Measurements from ENCODE around the gene PRR33.

PRR33 gene

DNA sequence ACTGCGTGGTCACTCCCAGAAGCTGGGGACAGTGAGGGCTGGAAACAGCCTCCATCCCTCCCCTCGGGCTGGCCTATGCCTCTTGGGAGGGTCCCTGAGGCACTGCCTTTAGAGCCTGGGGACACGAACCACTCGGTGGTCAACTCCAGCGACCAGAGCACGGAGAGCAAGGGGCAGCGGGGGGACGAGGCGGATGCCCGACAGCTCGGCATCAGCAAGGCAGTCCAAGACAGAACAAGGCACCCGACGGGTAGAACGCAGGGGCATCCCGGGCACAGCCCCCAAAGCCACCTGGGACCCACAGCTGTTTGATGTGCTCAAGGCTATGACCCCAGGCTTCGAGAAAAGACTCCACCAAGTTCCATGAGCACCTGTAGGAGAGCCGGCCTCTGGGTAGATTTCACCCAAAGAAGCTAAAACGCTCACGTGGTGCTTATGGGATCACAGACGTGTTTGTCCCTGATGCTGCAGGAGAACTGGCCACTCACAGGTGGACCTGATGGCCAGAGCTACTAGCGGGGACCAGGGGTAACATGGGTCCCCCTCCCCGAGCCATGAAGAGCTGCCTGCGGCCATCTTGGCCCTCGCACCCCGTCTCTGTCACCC is 39.3 kb downstream of the PRR33 start:
- H3K4me3 ChIP-seq (ENCODE audit: low read depth, low read length) = no peak overlapping the region
- TF ChIP-seq, protein P1, sequence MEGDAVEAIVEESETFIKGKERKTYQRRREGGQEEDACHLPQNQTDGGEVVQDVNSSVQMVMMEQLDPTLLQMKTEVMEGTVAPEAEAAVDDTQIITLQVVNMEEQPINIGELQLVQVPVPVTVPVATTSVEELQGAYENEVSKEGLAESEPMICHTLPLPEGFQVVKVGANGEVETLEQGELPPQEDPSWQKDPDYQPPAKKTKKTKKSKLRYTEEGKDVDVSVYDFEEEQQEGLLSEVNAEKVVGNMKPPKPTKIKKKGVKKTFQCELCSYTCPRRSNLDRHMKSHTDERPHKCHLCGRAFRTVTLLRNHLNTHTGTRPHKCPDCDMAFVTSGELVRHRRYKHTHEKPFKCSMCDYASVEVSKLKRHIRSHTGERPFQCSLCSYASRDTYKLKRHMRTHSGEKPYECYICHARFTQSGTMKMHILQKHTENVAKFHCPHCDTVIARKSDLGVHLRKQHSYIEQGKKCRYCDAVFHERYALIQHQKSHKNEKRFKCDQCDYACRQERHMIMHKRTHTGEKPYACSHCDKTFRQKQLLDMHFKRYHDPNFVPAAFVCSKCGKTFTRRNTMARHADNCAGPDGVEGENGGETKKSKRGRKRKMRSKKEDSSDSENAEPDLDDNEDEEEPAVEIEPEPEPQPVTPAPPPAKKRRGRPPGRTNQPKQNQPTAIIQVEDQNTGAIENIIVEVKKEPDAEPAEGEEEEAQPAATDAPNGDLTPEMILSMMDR (conservative IDR thresholded peaks at IDR 0.05; ENCODE audit: low read depth, low read length) = no peak
- no peak for DNase-seq (ENCODE audit: low read depth)

DNA sequence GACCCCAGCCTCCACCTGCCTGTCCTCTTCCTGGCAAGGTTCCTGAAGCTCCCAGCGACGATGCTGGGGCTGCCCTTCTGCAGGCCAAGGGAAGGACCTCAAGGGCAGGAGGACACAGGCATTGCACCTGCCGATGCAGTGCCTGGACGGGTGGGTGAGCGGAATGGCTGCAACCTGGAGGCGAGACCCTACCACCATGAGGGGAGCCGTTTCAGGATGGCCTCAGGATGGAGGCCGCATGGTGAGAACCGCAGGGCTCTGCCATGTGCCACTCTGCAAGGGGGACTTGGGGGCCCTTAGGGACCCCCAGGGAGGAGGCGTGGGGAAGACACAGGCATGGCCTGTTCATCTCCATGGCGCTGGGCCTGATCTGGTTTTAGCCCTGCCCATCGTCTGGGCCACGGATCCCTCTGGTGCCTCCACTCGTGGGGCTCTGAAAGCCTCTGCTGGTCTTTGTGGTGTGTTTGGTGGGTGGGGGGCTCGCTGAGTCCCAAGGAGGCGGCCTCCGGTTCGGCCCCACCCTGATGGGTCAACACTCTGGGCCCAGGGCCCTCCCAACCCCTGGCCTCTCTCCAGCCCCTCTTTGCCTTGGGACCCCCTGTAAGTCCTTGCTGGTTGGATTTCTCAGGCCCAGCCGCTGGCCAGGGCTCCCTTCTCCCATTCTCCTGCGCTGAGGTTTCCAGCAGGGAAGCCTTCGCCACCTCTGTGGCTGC is 40.1 kb downstream of the PRR33 start:
- H3K4me3 ChIP-seq (ENCODE audit: low read depth, low read length) = no peak overlapping the region
- DNase-seq (ENCODE audit: low read depth) = no peak

DNA sequence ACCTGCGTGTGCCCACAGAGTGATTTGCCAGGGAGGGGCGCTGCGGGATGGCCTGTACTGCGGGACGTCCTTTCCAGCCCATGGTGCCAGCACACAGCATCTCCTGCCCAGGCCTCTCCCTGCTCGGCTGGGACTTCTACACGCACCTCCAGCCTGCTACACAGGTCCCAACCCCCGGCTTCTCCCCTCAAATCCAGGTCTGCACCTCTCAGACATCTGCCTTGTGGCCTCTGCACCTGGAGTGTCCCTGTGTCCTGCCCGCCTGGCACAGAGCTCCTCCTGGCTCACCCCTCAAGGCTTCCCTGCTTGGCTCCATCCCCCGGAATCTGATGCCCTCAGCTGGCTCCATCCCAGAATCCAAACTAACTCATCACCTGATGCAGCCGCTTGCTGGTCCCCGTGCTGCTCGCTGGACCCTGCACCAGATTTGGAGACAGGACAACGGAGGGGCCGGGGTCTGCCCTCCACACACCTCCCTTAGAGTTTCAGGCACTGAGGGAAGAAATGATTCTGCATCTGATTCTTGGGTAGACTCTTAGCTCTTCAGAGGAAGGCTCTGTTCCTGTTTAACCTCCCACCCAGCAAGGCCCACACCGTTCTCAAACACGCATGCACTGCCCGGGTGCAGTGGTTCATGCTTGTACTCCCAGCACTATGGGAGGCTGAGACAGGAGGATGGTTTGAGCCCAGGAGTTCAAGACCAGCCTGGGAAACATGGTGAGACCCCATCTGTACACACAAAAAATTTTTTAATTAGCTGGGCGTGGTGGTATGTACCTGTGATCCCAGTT is 42.9 kb downstream of the PRR33 start:
- no peak overlapping the region for H3K4me3 ChIP-seq (ENCODE audit: low read depth, low read length)
- no peak for DNase-seq (ENCODE audit: low read depth)
- TF ChIP-seq, protein P1 (conservative IDR thresholded peaks at IDR 0.05; ENCODE audit: low read depth, low read length) = no peak

More for the DNA sequence above, 40.1 kb downstream of the PRR33 start:
- TF ChIP-seq, protein P1 (conservative IDR thresholded peaks at IDR 0.05; ENCODE audit: low read depth, low read length) = no peak

DNA sequence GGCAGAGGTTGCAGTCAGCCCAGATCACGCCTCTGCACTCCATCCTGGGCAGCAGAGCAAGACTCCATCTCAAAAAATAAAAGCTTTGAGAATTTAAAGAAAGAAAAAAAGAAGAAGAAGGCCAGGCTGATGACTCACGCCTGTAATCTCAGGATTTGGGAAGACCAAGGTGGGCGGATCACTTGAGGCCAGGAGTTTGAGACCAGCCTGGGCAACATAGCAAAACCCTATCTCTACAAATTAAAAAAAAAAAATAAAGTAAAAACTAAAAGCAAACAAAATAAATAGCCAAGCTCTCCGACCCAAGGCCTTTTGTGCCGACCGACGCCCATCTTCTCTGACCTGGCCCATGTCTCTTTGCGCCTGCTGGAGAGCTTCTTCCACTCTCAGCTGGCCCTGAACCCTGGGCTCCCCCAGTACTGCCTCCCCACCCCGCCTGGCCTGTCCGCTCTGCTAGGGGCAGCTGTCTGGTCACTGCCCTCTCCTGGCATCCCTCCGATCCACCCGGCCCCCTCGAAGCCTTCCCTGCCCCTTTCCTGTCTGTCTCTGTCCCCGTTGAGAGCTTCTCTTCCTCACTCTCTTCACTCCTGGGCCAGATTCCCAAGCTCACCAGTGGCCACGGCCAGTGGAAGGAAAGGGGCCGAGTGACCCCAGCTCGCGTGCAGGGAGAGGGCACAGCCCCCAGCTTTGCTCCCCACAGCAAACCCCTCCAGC is 43.6 kb downstream of the PRR33 start:
- no peak for DNase-seq (ENCODE audit: low read depth)
- TF ChIP-seq, protein P1 (conservative IDR thresholded peaks at IDR 0.05; ENCODE audit: low read depth, low read length) = no peak
- no peak overlapping the region for H3K4me3 ChIP-seq (ENCODE audit: low read depth, low read length)

DNA sequence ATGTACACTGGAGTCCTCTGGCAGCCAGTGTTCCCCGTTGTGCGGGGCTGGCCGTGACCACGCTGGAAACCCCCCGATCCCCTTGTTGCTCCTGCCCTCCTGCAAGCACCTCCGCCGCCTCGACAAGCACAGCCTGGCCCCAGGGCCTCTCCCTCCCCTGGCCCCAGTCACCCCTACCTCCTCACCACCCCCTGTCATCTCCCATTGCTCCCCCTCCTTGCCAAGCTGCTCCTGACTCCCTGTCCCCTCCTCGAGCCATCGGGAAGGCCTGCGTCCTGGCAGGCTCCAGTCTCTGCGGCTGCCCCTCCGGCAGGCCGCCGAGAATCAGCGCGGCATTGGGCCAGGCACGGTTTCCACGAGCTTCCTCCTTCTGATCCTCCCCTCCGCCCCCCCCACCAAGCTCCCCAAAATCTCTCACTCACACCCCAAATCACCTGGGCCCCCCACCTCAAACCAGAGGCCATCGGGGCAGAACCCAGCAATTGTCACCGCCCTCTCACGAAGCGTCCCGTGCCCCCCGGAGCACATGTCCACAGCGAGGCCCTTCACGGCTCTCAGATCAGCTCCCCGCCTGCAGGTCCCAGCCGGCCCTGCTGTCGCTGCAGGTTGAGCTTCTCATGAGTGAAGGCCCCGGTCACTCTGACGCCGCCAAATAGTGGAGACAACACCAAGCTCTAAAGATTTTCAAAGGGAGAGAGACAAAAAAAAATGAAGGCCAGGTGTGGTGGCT is 44.5 kb downstream of the PRR33 start:
- DNase-seq (ENCODE audit: low read depth) = no peak
- no peak overlapping the region for H3K4me3 ChIP-seq (ENCODE audit: low read depth, low read length)
- TF ChIP-seq, protein P1 (conservative IDR thresholded peaks at IDR 0.05; ENCODE audit: low read depth, low read length) = no peak

DNA sequence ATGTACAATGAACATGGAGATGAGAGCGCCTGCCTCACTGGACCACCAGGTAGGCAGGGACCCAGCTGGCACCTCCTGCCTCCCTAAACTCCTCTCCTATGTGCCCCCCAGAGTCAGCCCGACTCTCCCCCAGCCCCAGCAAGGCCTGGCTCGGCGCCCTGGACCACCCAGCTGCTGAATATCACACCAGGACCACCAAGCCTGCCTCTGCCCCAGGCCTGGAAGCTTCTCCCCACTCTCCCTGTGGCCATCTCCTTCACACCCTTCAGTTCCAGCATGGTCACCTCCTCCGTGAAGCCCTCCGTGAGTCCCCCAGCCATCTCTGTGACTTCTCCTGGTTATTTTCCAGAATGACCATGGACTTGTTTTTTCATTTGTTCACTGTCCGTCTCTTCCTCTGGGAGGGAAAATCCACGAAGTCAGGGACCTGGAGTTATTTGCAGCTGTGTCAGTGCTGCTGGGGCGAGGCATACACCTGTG is 45.2 kb downstream of the PRR33 start:
- no peak overlapping the region for H3K4me3 ChIP-seq (ENCODE audit: low read depth, low read length)
- TF ChIP-seq, protein P1 (conservative IDR thresholded peaks at IDR 0.05; ENCODE audit: low read depth, low read length) = no peak
- no peak for DNase-seq (ENCODE audit: low read depth)

All from choroid plexus epithelial cell (primary cell).